Urothelium cell line (cell line): ENCODE results near the gene AHSG.

Experiments
- DNase-seq: peaks from one replicate; pipeline ENCODE4 v3.0.0; 2011; ENCODE audit warnings: low spot score, mixed read lengths
- FAIRE-seq: peaks from 2 replicates; lab custom pipeline; 2011; peaks lifted over from hg19 to GRCh38; lab: Jason Lieb, UNC

The AHSG gene

GRCh38 chr3:186639778-186640472 is 27.1 kb downstream of the AHSG start, which contains the start of gene FETUB:
Gene FETUB (plus strand): TSS chr3:186640399. CDS start chr3:186640461, 62 bp downstream.
- no peak for FAIRE-seq

GRCh38 chr3:186640473-186640818 is 27.6 kb downstream of the AHSG start:
- peak; percentile 53 for DNase-seq

More at GRCh38 chr3:186639778-186640472, 27.1 kb downstream of the AHSG start, which contains the start of gene FETUB:
- no peak for DNase-seq

GRCh38 chr3:186640929-186641328 is 28.1 kb downstream of the AHSG start:
- no peak for DNase-seq
- FAIRE-seq = no peak

More at GRCh38 chr3:186640473-186640818, 27.6 kb downstream of the AHSG start:
- peak; percentile 89 for FAIRE-seq

- no peak for DNase-seq
- no peak for FAIRE-seq
Measured at GRCh38 chr3:186642014-186642413, 29.2 kb downstream of the AHSG start.

- no peak for DNase-seq
- FAIRE-seq = no peak
Measured at GRCh38 chr3:186643493-186643892, 30.6 kb downstream of the AHSG start.

GRCh38 chr3:186644683-186645082 is 31.8 kb downstream of the AHSG start:
- FAIRE-seq = no peak
- no peak for DNase-seq

- no peak for DNase-seq
- no peak for FAIRE-seq
Measured at GRCh38 chr3:186646106-186646505, 33.2 kb downstream of the AHSG start.

- no peak for FAIRE-seq
- no peak for DNase-seq
Measured at GRCh38 chr3:186646841-186647240, 34.0 kb downstream of the AHSG start.

- DNase-seq = no peak
- FAIRE-seq = no peak
Measured at GRCh38 chr3:186648851-186649250, 36.0 kb downstream of the AHSG start.

GRCh38 chr3:186651678-186652215 is 38.9 kb downstream of the AHSG start:
- FAIRE-seq (no peak), DNase-seq (no peak)

GRCh38 chr3:186653080-186653707 is 40.3 kb downstream of the AHSG start:
- FAIRE-seq = no peak
- DNase-seq = no peak

- FAIRE-seq (no peak), DNase-seq (peak; percentile 37)
Measured at GRCh38 chr3:186653984-186654383, 41.1 kb downstream of the AHSG start.

GRCh38 chr3:186663361-186664118 is 50.7 kb downstream of the AHSG start:
- FAIRE-seq (no peak), DNase-seq (no peak)

- no peak for FAIRE-seq
- no peak for DNase-seq
Measured at GRCh38 chr3:186664119-186664495, 51.2 kb downstream of the AHSG start.

- FAIRE-seq (no peak), DNase-seq (no peak)
Measured at GRCh38 chr3:186664506-186664905, 51.6 kb downstream of the AHSG start.

GRCh38 chr3:186665625-186666188 is 52.8 kb downstream of the AHSG start, which contains the start of gene HRG:
Gene HRG (plus strand): TSS chr3:186666014. CDS start chr3:186666032, 18 bp downstream.
- no peak for FAIRE-seq
- no peak for DNase-seq

- FAIRE-seq (no peak), DNase-seq (no peak)
Measured at GRCh38 chr3:186668426-186668825, 55.6 kb downstream of the AHSG start.

- FAIRE-seq = no peak
- DNase-seq = no peak
Measured at GRCh38 chr3:186669378-186670084, 56.7 kb downstream of the AHSG start.

- DNase-seq (no peak), FAIRE-seq (no peak)
Measured at GRCh38 chr3:186670155-186670554, 57.3 kb downstream of the AHSG start.
